Lower leg skin (tissue), 3 donors: Measurements from ENCODE around the gene EIF4B.

Experiments
- POLR2A ChIP-seq, 2 donors: fragments of 450-650 bp; IDR thresholded peaks; one replicate each; pipeline ENCODE4 v1.6.1; 2016 to 2017; ENCODE audit warnings: antibody characterized with exemption in 2 of 2, mild to moderate bottlenecking in 1 of 2, moderate library complexity in 1 of 2
- TF ChIP-seq, protein P1 (sequence below), 3 donors: fragments of 450-650 bp; IDR thresholded peaks; one replicate each; pipeline ENCODE4 v1.5.1; 2016; ENCODE audit warnings: antibody characterized with exemption in 3 of 3, mild to moderate bottlenecking in 3 of 3, moderate library complexity in 2 of 3

DNA sequence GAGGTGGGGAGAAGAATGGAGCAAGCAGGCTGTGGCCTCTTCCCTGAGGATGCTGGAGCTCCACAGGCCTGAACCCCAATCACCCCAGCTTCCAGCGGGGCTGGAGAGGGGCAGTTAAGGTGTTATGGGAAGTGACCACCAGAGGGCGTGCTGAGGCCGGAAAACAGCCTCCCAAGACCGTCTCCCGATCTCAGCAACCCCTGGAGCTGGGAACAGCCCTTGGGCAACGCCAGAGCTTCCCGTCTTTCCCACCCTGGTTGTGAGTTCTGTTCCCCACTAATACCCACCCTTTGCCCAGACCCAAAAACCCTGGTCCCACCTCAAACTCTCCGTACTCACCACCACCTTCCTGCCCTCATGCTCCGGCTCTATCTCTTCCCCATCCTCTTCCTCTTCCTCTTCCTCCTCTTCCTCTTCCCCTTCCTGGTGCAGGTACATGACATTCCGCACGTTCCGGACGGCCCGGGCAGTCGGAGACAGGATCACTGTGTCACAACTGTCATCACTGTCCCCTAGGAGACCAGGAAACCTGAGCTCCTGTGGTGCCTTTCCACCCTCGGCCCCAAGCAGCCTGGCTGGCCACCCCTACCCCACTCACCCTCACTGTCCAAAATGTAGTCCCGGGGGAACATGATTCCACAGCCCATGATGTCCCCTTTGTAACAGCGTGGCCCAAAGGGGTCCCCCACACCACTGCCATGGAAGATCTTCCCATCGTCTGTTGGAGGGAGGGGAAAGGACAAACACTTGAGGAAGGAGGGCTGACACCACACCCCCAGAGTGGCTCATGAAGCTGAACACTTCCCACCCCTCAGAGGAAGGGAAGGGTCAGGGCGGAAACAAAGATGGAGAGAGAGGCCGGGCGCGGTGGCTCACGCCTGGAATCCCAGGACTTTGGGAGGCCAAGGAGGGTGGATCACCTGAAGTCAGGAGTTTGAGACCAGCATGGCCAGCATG is 60.0 kb downstream of the EIF4B start:
- no peak for TF ChIP-seq POLR2A (IDR thresholded peaks at IDR 0.05)
- TF ChIP-seq, protein P1, sequence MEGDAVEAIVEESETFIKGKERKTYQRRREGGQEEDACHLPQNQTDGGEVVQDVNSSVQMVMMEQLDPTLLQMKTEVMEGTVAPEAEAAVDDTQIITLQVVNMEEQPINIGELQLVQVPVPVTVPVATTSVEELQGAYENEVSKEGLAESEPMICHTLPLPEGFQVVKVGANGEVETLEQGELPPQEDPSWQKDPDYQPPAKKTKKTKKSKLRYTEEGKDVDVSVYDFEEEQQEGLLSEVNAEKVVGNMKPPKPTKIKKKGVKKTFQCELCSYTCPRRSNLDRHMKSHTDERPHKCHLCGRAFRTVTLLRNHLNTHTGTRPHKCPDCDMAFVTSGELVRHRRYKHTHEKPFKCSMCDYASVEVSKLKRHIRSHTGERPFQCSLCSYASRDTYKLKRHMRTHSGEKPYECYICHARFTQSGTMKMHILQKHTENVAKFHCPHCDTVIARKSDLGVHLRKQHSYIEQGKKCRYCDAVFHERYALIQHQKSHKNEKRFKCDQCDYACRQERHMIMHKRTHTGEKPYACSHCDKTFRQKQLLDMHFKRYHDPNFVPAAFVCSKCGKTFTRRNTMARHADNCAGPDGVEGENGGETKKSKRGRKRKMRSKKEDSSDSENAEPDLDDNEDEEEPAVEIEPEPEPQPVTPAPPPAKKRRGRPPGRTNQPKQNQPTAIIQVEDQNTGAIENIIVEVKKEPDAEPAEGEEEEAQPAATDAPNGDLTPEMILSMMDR (IDR thresholded peaks at IDR 0.05), result peak in 1 of 3 donors; percentile 90
